HepG2 (cell line): ENCODE data around the gene WNT16.

Source experiments
- ATF5 ChIP-seq: sonication (generic); formaldehyde crosslinking; IDR thresholded peaks from 2 replicates; pipeline ENCODE4 v1.4.0; 2020; ENCODE audit warnings: mild to moderate bottlenecking, low read depth, missing genetic modification reagents
- BHLHE40 ChIP-seq: IDR thresholded peaks from 2 replicates; pipeline ENCODE4 v1.6.1; 2011; ENCODE audit warnings: low read length, improper control_type of control experiment
- CEBPB ChIP-seq: IDR thresholded peaks from 2 replicates; pipeline ENCODE4 v1.6.1; 2011; ENCODE audit warnings: low read depth, low read length, improper control_type of control experiment, borderline replicate concordance
- CREB1 ChIP-seq, 2 experiments: fragments of 450-650 bp in 1 of 2; IDR thresholded peaks; 2 replicates each; pipeline ENCODE4 v1.6.1; 2016 to 2017; ENCODE audit warnings: control low read depth in 1 of 2, mild to moderate bottlenecking in 1 of 2, missing compliant biosample characterization in 1 of 2, missing genetic modification characterization in 1 of 2
- CTCF ChIP-seq: sonication (generic); formaldehyde crosslinking; IDR thresholded peaks from 2 replicates; pipeline ENCODE4 v1.5.0; 2020; ENCODE audit warnings: mild to moderate bottlenecking, missing genetic modification reagents, moderate library complexity
- JUN ChIP-seq: sonication (generic); formaldehyde crosslinking; IDR thresholded peaks from 2 replicates; pipeline ENCODE4 v1.4.0; 2020; ENCODE audit warnings: mild to moderate bottlenecking, missing genetic modification reagents
- MAX ChIP-seq: IDR thresholded peaks from 2 replicates; pipeline ENCODE4 v1.6.1; 2012; ENCODE audit warnings: inconsistent platforms
- RAD21 ChIP-seq: fragments of 450-650 bp; formaldehyde crosslinking; IDR thresholded peaks from 2 replicates; pipeline ENCODE4 v1.5.0; 2020; ENCODE audit warnings: mild to moderate bottlenecking
- SP1 ChIP-seq, 2 experiments: fragments of 450-650 bp in 1 of 2; sonication (generic) in 1 of 2; formaldehyde crosslinking in 1 of 2; IDR thresholded peaks; 2 replicates each; pipeline versions ENCODE4 v1.4.0 to v1.6.1; 2016 to 2020; ENCODE audit warnings: missing genetic modification reagents in 1 of 2
- SRF ChIP-seq: IDR thresholded peaks from 2 replicates; pipeline ENCODE4 v1.6.1; 2011; ENCODE audit warnings: mild to moderate bottlenecking, low read depth, low read length, moderate library complexity
- YY1 ChIP-seq: IDR thresholded peaks from 2 replicates; pipeline ENCODE4 v1.6.1; 2011; ENCODE audit warnings: low read length, low read depth, moderate library complexity, mild to moderate bottlenecking; ENCODE audit not compliant: insufficient read depth, insufficient replicate concordance
- ZNF225 ChIP-seq: sonication (generic); formaldehyde crosslinking; IDR thresholded peaks from 2 replicates; pipeline ENCODE4 v1.4.0; 2020; ENCODE audit warnings: mild to moderate bottlenecking, missing genetic modification reagents
- ZNF367 ChIP-seq: sonication (generic); formaldehyde crosslinking; IDR thresholded peaks from 2 replicates; pipeline ENCODE4 v1.4.0; 2020; ENCODE audit warnings: missing genetic modification reagents, borderline replicate concordance
- ZSCAN30 ChIP-seq: sonication (generic); formaldehyde crosslinking; IDR thresholded peaks from 2 replicates; pipeline ENCODE4 v1.5.0; 2020; ENCODE audit warnings: mild to moderate bottlenecking, missing genetic modification reagents

GRCh38 chr7:121286742-121287734 is 41.8 kb upstream of the WNT16 start:
- TF ChIP-seq ZNF367 (CRISPR knock-in tag) (no peak), CEBPB (no peak), ZSCAN30 (CRISPR knock-in tag) (no peak), JUN (CRISPR knock-in tag) (no peak), ATF5 (CRISPR knock-in tag) (no peak), BHLHE40 (no peak), RAD21 (CRISPR knock-in tag) (no peak), SP1 (IDR thresholded peaks at IDR 0.05) (no peak), SP1 (CRISPR knock-in tag; IDR thresholded peaks at IDR 0.05) (no peak), CTCF (CRISPR knock-in tag) (no peak), ZNF225 (CRISPR knock-in tag) (no peak), CREB1 (IDR thresholded peaks at IDR 0.05) (no peak), CREB1 (CRISPR knock-in tag; IDR thresholded peaks at IDR 0.05) (no peak), MAX (no peak), SRF (no peak), YY1 (no peak)
